ENCODE measurements around the gene CTSL. TPM values are rescaled to one million over a fixed set of nuclear protein-coding genes. Genes with fewer than 3 reads are reported as not detected.

Gene CTSL
- total RNA-seq: 100 to 1,000 TPM; 176 to 195 TPM
- long read RNA-seq, donor 1, transcript CTSL-203 (8 exons, 2,177 nt): major isoform, 21 of 55 reads
- long read RNA-seq, donor 1, transcript CTSL-201 (8 exons, 1,436 nt): minor isoform, 19 of 55 reads
- long read RNA-seq, donor 1, partial matches to known transcripts: 5 of 55 reads
- long read RNA-seq, donor 1, other reads (novel, unspliced or antisense): 10 of 55 reads
- long read RNA-seq, donor 2, transcript CTSL-201 (8 exons, 1,436 nt): minor isoform, 103 of 292 reads
- long read RNA-seq, donor 2, transcript CTSL-203 (8 exons, 2,177 nt): major isoform, 132 of 292 reads
- long read RNA-seq, donor 2, partial matches to known transcripts: 2 of 292 reads
- long read RNA-seq, donor 2, other reads (novel, unspliced or antisense): 55 of 292 reads

DNA sequence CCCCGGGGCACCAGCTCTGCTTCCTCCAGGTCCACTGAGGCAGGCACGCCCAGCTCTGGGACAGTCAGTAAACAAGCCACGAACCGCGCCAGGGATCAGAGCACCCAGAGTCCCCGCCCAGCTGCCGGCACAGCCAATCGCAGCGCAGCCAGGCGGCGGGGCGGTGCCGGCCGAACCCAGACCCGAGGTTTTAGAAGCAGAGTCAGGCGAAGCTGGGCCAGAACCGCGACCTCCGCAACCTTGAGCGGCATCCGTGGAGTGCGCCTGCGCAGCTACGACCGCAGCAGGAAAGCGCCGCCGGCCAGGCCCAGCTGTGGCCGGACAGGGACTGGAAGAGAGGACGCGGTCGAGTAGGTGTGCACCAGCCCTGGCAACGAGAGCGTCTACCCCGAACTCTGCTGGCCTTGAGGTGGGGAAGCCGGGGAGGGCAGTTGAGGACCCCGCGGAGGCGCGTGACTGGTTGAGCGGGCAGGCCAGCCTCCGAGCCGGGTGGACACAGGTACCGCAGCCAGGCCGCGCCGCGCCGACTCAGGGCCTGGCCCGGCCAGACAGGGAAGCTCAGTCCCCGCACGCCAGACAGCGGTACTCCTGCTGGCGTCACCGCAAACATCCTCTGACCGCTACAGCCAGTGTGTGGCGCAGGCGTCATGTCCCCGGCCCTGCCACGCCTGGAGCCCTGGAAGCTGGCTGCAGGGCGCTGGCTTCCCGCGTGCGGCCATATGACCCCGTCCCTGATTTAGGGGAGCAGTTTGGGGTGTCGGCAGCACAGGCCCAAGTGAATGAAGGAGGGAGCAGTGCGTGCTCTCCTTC lies at the start of gene CTSL:
TSS of gene CTSL (plus strand) at position 220 of the 810 bp plus-strand sequence. CDS start 1,485 bp downstream, outside the sequence.
- DNase-seq (ENCODE audit: low spot score): peak; percentile 99
- intact Hi-C loops (cut with DNase I): loop anchor here in 1 of 2 donors (5.0 kb wide), 1 partner anchor 744 kb away; no protein-coding TSS in a partner anchor

- intact Hi-C loops (cut with DNase I): loop anchor here in 1 of 2 donors (10.0 kb wide), 1 partner anchor 898 kb away; no protein-coding TSS in a partner anchor
- no peak for DNase-seq (ENCODE audit: low spot score)
Measured at GRCh38 chr9:87676976-87677775, 48.7 kb upstream of the CTSL start.

DNA sequence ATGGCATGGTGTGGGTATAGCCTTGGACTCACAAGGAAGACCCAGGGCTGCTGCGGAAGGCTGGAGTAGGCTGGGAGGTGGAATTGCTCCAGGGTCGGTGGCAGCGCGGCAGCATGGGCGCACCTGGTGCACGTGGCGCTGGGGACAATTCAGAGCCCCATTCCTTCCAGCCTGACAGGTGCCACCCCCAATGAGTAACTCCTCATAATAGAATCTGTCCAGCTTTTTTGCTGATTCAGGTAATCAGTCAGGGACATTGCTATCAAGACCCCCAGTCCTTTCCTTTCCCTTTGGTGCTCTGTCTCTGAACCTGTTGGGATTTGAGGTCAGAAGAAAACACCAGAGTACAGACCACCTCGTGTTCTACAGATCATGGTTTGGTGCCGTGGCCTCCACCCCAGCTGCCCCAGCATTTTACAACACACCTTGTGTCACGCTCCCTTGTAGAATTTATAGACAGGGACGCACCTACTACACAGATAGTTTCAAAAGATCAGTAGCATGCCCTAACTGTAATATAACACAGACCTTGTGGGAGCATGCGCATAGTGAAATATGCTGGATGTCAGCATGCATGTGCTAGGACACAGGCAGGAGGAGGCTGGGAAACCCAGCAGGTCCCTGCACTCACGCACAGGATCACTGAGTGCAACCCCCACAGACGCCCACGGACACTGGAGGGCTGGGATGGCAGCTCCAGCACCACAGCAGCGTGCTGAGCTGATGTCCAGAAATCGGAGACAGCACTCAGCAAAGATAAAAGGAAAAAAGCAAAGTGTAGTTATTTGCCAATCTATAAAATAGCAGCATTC lies 47.9 kb upstream of the CTSL start:
- intact Hi-C loops (cut with DNase I): loop anchor here in 1 of 2 donors (10.0 kb wide), 1 partner anchor 897 kb away; no protein-coding TSS in a partner anchor

DNA sequence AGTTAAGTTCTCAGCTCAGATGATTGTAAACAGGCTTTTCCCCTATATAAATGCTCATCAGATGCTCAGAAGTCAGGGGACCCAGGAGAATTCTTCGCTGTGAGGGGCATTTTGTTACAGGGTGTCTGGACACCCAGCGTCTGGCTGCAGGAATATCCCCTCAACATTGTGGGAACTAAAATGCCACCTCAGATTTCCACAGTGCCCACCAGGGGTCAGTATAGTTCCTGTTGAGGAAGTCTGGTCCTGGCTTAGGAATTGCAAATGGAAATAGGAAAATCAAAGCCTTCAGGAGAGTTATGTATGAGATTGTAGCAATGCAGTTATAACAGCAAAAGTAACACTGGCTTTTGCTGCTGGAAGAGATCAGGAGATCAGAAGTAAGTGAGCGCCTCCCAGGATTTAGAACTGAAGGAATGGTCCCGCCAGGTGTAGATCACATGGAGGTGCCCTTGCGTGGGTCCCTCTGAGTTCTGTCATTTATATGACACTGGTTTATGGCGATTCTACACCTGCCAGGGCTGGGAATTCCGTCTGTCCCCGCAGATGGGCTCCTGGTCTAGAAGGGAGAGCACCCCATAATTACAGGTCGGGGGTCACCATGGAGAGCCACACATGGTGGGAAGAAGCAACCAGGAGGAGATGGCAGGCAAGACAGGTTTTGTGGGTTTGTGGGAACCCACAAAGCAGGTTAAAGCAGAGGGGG lies 47.1 kb upstream of the CTSL start:
- no peak for DNase-seq (ENCODE audit: low spot score)
- intact Hi-C loops (cut with DNase I): loop anchor here in 1 of 2 donors (10.0 kb wide), 1 partner anchor 896 kb away; no protein-coding TSS in a partner anchor

More for the DNA sequence above, 47.9 kb upstream of the CTSL start:
- no peak for DNase-seq (ENCODE audit: low spot score)

DNA sequence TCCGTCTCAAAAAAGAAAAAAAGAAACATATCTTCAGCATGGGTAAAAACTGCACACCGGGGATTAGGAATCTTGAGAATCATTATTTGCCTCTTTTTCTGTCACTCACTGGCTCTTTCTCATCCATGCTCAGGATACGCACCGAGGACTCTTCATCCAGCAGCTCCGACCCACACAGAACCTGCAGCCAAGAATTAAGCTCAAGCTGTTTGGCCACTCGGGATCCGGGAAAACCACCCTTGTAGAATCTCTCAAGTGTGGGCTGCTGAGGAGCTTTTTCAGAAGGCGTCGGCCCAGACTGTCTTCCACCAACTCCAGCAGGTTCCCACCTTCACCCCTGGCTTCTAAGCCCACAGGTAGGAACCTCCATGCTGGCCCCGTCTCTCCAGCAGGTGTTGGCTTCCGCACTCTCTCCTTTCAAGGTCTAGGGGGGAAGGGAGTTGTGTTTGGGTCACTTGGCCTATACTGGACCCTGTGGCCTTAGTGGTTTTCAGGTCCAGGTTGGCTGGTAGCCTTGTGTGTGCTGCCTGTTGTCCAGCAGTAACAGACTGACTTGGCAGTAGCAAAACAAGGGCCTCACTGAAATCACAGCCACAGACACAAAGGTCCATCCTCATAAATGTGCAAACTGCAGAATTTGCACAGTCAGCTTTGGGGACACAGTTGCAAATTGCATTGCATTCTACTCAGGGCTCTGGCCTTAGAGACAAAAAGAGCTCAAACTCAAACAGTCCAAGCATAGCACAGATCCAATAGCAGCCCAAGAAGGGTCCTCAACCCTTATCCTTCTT lies 44.5 kb upstream of the CTSL start:
- no peak for DNase-seq (ENCODE audit: low spot score)
- intact Hi-C loops (cut with DNase I): loop anchor here in 1 of 2 donors (10.0 kb wide), 1 partner anchor 133 kb away; no protein-coding TSS in a partner anchor

DNA sequence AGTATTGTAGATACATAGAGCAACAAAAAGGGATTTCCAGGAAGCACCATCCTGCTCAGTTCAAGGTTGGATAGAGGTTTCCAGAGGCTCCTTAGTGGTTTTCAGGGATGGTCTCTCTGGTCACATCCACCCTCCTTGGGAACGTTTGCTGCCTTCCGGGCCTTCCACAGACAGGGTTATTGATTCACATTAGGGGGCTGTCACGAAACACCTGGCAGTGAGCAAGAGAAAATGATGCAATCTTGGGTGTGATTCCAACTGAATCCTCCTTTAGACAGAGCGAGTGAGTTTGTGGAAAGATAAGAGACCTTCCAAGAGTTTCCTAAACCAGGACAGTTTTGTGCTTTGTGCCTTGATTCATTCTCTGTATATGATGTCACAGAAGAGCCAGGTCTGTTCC lies 43.8 kb upstream of the CTSL start:
- intact Hi-C loops (cut with DNase I): loop anchor here in 1 of 2 donors (10.0 kb wide), 1 partner anchor 133 kb away; no protein-coding TSS in a partner anchor
- DNase-seq (ENCODE audit: low spot score): no peak

DNA sequence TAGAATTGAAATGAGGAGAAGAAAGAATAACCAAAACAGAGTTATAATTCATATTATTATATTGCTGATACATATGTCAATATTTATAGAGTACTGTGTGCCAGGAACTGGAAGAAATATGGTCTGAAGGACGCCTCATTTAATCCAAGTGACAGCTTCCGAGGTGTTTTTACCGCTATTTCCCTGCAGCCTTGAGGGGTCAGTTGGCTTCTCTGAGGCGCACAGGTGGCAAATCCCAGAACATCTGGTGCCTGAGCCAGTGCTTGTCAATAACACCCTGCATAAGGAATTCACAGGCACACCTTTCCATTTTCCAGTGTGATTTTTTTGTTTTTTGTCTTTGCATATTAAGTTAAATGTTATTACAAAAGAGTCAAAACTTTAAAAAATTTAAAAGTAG lies 43.3 kb upstream of the CTSL start:
- no peak for DNase-seq (ENCODE audit: low spot score)

DNA sequence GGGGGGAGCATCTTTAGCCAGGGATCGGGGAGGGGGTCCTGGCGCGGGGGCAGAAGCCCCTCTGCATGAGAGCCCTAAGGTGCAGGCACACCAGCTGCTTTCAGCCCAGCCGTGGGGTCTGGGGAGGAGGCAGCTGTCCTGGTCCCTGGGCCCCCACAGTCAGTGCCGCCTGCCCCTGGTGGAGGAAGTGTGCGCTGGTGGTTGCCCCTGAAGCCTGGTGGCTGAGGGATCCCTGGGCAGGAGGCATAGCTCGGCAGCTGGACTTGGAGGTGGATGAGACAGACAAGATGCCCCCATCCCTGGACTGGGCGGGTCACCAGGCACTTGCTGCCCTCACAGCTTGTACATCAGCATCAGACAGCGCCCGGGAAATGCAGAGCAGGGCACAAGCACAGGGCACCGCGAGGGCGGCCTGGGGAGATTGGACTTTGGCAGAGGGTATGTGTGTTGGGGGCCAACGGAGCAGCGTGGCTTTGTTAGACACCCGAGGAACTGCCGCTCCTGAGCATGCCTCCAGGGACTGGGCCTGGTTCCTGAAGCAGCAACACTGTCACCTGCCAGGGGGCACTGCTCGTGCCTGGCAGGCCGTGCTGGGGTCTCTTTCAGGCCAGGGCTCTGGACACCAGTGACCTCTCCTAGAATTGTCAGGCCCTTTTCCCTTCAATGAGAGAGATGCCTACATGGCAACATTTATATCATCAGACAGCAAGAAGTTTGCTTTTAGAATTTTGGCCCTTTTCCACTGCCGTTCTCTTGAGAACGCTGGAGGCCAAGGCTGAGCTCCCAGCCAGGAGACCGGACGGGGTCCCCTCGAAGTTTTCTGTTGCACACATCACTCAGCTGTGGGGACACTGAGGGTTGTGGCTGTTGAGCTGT lies 41.9 kb upstream of the CTSL start:
- intact Hi-C loops (cut with DNase I): loop anchor here in 1 of 2 donors (10.0 kb wide), 1 partner anchor 131 kb away; no protein-coding TSS in a partner anchor
- DNase-seq (ENCODE audit: low spot score): no peak

More for the DNA sequence above, 43.3 kb upstream of the CTSL start:
- intact Hi-C loops (cut with DNase I): loop anchor here in 1 of 2 donors (10.0 kb wide), 1 partner anchor 132 kb away; no protein-coding TSS in a partner anchor

- DNase-seq (ENCODE audit: low spot score): no peak
- intact Hi-C loops (cut with DNase I): loop anchor here in 1 of 2 donors (10.0 kb wide), 1 partner anchor 130 kb away; no protein-coding TSS in a partner anchor
Measured at GRCh38 chr9:87684627-87685219, 41.2 kb upstream of the CTSL start.

GRCh38 chr9:87685441-87685840 lies 40.5 kb upstream of the CTSL start:
- intact Hi-C loops (cut with DNase I): loop anchor here in 1 of 2 donors (10.0 kb wide), 1 partner anchor 129 kb away; no protein-coding TSS in a partner anchor
- DNase-seq (ENCODE audit: low spot score): no peak

DNA sequence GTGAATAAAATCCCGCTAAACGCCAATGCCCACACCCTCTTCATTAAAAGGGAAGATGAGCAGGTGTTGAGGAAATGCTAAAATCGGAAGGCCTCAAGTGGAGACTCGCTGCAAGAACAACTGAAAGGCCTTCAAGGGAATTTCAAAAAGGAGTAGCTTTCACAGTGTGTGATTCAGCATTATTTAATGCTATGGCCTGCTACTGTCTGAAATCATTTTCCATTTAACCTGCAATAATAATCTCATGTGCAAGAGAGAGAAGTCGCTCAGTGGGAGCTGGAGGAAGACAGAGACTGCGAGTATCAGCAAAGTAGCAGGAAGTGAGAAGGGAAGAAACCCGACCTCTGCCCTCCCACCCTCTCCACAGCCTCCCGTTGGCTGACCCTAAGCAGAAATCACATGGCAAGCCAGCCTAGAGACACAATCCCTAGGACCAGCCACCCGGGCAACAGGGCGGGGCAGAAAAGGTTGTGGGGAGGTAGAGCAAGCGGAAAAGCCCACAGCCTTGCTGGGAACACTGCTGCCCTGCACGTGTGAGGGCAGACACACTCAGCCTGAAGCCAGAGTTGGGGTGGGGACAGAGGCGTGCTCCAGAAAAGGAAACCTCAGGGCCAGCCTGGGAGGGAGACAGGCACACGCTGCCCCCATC lies 39.9 kb upstream of the CTSL start:
- intact Hi-C loops (cut with DNase I): loop anchor here in 1 of 2 donors (10.0 kb wide), 1 partner anchor 129 kb away; no protein-coding TSS in a partner anchor
- DNase-seq (ENCODE audit: low spot score): no peak

- intact Hi-C loops (cut with DNase I): loop anchor here in 1 of 2 donors (10.0 kb wide), 1 partner anchor 128 kb away; no protein-coding TSS in a partner anchor
- DNase-seq (ENCODE audit: low spot score): no peak
Measured at GRCh38 chr9:87686520-87687090, 39.3 kb upstream of the CTSL start.

- no peak for DNase-seq (ENCODE audit: low spot score)
- intact Hi-C loops (cut with DNase I): loop anchor here in 1 of 2 donors (10.0 kb wide), 1 partner anchor 128 kb away; no protein-coding TSS in a partner anchor
Measured at GRCh38 chr9:87687207-87687606, 38.7 kb upstream of the CTSL start.

- DNase-seq (ENCODE audit: low spot score): no peak
- intact Hi-C loops (cut with DNase I): no loop called here
Measured at GRCh38 chr9:87694236-87694755, 31.6 kb upstream of the CTSL start.
